Gastrocnemius medialis (tissue), 4 donors: Measurements from ENCODE around the gene DPH3. TPM values are rescaled to one million over a fixed set of nuclear protein-coding genes. Genes with fewer than 3 reads are reported as not detected.
A peak's percentile ranks its signal among the peaks of the same experiment; 100 is the strongest.

Experiments used
- ATAC-seq, 2 donors: fragments of 150-250 bp; one replicate each; pipeline ENCODE4 v1.9.1; 2016
- DNase-seq, 2 donors: peaks; one replicate each; pipeline ENCODE4 v3.0.0-alpha.2; 2019
- H3K27ac ChIP-seq, 4 donors: fragments of 200-600 bp; sonication (generic); 1 replicate in 1 of 4; 2 replicates in 3 of 4; pipeline ENCODE4 v1.5.1; 2016 to 2018; ENCODE audit warnings: mild to moderate bottlenecking in 2 of 4, moderate library complexity in 1 of 4
- H3K27me3 ChIP-seq, 3 donors: fragments of 200-600 bp; sonication (generic) in 2 of 3; 1 replicate in 1 of 3; 2 replicates in 2 of 3; pipeline versions ENCODE4 v1.5.1 to v1.6.0; 2016 to 2019; ENCODE audit warnings: mild to moderate bottlenecking in 1 of 3, moderate library complexity in 1 of 3
- H3K36me3 ChIP-seq, 2 donors: fragments of 200-600 bp; sonication (generic) in 1 of 2; one replicate each; pipeline ENCODE4 v1.5.1; 2017 to 2018
- H3K4me1 ChIP-seq, 2 donors: fragments of 200-600 bp; sonication (generic) in 1 of 2; one replicate each; pipeline ENCODE4 v1.5.1; 2016 to 2017; ENCODE audit warnings: mild to moderate bottlenecking in 2 of 2
- H3K4me3 ChIP-seq, 4 donors: fragments of 200-600 bp; sonication (generic) in 3 of 4; 1 replicate in 1 of 4; 2 replicates in 3 of 4; pipeline ENCODE4 v1.5.1; 2016 to 2019; ENCODE audit warnings: mild to moderate bottlenecking in 2 of 4
- H3K9me3 ChIP-seq, 3 donors: fragments of 200-600 bp; sonication (generic) in 2 of 3; 1 replicate in 1 of 3; 2 replicates in 2 of 3; pipeline ENCODE4 v1.5.1; 2016 to 2019
- POLR2A ChIP-seq, 2 donors: fragments of 450-650 bp; IDR thresholded peaks; one replicate each; pipeline ENCODE4 v1.6.1; 2017; ENCODE audit warnings: antibody characterized with exemption in 2 of 2, mild to moderate bottlenecking in 2 of 2, moderate library complexity in 2 of 2
- in situ Hi-C, 4 donors: fragments of 200-750 bp; cut with MboI; loops; one replicate each; pipeline versions ENCODE4 v1.15.0 to v1.8.0; 2017; ENCODE audit warnings: low sequenced_read_pairs in 4 of 4
- intact Hi-C: fragments of 100-400 bp; cut with DNase I; formaldehyde crosslinking; loops from one replicate; pipeline ENCODE4 v1.15.1; 2023; ENCODE audit warnings: low total_unique reads
- total RNA-seq, 4 donors: library from RNA; depleted of rRNA; stranded (reverse); fragments of >200 nt; gene quantifications; one replicate each; pipeline versions ENCODE4 v1.1.0 to v1.2.3, GENCODE V29; 2016
- TF ChIP-seq, protein P1 (sequence below), 5 experiments: fragments of 450-650 bp in 3 of 5; fragments of 200-600 bp in 2 of 5; sonication (generic) in 2 of 5; IDR thresholded peaks in 4 of 5; conservative IDR thresholded peaks in 1 of 5; 1 replicate in 4 of 5; 2 replicates in 1 of 5; pipeline ENCODE4 v1.5.1; 2016 to 2019; ENCODE audit warnings: antibody characterized with exemption in 5 of 5, mild to moderate bottlenecking in 3 of 5, moderate library complexity in 3 of 5

Gene DPH3
- total RNA-seq, 4 donors from 2014 or later, result 40.3 to 66.6 (median 44.2) TPM

DNA sequence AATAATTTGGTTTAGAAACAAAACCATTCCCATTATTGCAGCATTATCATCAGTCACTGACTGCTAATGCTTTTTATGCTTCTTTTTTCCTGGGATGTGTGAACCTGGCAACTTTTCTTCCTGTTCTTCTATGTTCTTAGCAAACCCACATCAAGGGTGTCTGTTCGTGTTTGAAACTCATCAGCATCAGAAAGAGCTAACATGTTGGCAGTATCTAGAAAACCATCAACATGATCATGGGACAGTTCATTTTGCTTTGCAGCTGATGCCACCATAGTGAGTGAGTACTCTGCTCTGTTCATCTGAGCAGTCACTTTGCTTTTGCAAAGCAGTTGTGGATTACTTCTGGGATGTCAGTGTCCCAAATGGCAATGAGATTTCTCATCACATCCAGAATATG lies 5.9 kb downstream of the DPH3 start:
- peaks cover 0 to 13% of the 10 kb centered on the region in 2 donors for H3K36me3 ChIP-seq
- TF ChIP-seq, protein P1, sequence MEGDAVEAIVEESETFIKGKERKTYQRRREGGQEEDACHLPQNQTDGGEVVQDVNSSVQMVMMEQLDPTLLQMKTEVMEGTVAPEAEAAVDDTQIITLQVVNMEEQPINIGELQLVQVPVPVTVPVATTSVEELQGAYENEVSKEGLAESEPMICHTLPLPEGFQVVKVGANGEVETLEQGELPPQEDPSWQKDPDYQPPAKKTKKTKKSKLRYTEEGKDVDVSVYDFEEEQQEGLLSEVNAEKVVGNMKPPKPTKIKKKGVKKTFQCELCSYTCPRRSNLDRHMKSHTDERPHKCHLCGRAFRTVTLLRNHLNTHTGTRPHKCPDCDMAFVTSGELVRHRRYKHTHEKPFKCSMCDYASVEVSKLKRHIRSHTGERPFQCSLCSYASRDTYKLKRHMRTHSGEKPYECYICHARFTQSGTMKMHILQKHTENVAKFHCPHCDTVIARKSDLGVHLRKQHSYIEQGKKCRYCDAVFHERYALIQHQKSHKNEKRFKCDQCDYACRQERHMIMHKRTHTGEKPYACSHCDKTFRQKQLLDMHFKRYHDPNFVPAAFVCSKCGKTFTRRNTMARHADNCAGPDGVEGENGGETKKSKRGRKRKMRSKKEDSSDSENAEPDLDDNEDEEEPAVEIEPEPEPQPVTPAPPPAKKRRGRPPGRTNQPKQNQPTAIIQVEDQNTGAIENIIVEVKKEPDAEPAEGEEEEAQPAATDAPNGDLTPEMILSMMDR (IDR thresholded peaks at IDR 0.05 in 4 of 5, conservative IDR thresholded peaks at IDR 0.05 in 1 of 5), result no peak
- no peak for TF ChIP-seq POLR2A (IDR thresholded peaks at IDR 0.05)
- intact Hi-C loops (no loop called here), in situ Hi-C loops (loop anchor here in 1 of 4 donors (25.0 kb wide), 1 partner anchor 647 kb away; the partner anchor contains the start of genes BTD and HACL1)
- H3K27me3 ChIP-seq, result no peaks in the 10 kb centered on the region
- no peak overlapping the region for H3K4me3 ChIP-seq
- peak overlapping the region; percentile 39 to 85 (median 68) for H3K27ac ChIP-seq
- H3K4me1 ChIP-seq, result peaks cover 43 to 45% of the 10 kb centered on the region in 2 donors
- DNase-seq (no peak), ATAC-seq (no peak)
- no peaks in the 10 kb centered on the region for H3K9me3 ChIP-seq

DNA sequence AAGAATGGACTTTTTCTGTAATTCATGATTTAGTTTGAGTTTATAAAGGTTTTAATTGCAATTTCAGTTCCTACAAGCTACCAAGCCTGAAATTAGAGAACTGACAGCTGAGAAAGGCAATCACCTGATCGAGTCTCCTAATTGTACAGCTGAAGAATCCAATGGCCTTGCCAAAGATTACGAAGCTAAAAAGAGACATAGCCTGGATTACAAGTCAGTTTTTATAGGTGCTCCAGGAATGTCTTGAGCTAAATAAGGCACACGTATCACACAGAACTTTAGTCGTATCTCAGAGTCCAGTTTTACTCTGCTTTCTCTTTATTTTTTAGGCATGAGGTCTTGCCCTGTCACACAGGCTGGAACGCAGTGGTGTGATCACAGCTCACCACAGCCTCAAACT lies 6.6 kb downstream of the DPH3 start:
- no peak for TF ChIP-seq POLR2A (IDR thresholded peaks at IDR 0.05)
- TF ChIP-seq, protein P1 (IDR thresholded peaks at IDR 0.05 in 4 of 5, conservative IDR thresholded peaks at IDR 0.05 in 1 of 5), result no peak
- Histone ChIP-seq H3K27ac (peak overlapping the region; percentile 39 to 85 (median 68)), H3K4me3 (no peak overlapping the region), H3K27me3 (no peaks in the 10 kb centered on the region), H3K9me3 (no peaks in the 10 kb centered on the region), H3K4me1 (peaks cover 44% of the 10 kb centered on the region in 2 donors), H3K36me3 (peaks cover 0 to 13% of the 10 kb centered on the region in 2 donors)
- intact Hi-C loops (no loop called here), in situ Hi-C loops (loop anchor here in 1 of 4 donors (25.0 kb wide), 1 partner anchor 646 kb away; the partner anchor contains the start of genes BTD and HACL1)
- no peak for DNase-seq
- peak in 1 of 2 donors; percentile 71 for ATAC-seq

DNA sequence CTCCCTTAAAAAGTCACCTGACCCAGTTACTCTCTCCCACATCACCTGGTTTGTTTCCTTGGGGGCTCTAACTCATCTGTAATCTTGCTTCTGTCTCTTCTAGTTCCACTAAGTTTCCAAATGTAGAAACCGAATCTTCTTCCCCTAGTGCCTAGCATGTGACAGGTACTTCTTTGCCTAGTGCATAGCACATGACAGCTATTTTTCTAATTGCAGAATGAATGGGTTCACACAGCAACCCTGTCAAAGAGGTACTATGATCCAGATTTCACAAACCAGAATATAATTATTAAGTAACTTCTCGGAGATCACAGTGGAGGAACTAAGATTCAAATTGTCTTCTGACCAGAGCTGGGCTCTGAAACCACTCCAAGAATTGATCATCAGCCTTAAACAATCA lies 7.4 kb downstream of the DPH3 start:
- ATAC-seq, result peak in 1 of 2 donors; percentile 61
- no peak overlapping the region for H3K4me3 ChIP-seq
- no peak for DNase-seq
- no peaks in the 10 kb centered on the region for H3K9me3 ChIP-seq
- peaks cover 49 to 51% of the 10 kb centered on the region in 2 donors for H3K4me1 ChIP-seq
- H3K36me3 ChIP-seq, result peaks cover 0 to 13% of the 10 kb centered on the region in 2 donors
- in situ Hi-C loops, result loop anchor here in 1 of 4 donors (25.0 kb wide), 1 partner anchor 645 kb away; the partner anchor contains the start of genes BTD and HACL1
- no peaks in the 10 kb centered on the region for H3K27me3 ChIP-seq
- H3K27ac ChIP-seq, result peak overlapping the region in 3 of 4 donors; percentile 62 to 85 (median 75)
- intact Hi-C loops, result no loop called here
- no peak for TF ChIP-seq POLR2A (IDR thresholded peaks at IDR 0.05)
- TF ChIP-seq, protein P1 (IDR thresholded peaks at IDR 0.05 in 4 of 5, conservative IDR thresholded peaks at IDR 0.05 in 1 of 5), result no peak

DNA sequence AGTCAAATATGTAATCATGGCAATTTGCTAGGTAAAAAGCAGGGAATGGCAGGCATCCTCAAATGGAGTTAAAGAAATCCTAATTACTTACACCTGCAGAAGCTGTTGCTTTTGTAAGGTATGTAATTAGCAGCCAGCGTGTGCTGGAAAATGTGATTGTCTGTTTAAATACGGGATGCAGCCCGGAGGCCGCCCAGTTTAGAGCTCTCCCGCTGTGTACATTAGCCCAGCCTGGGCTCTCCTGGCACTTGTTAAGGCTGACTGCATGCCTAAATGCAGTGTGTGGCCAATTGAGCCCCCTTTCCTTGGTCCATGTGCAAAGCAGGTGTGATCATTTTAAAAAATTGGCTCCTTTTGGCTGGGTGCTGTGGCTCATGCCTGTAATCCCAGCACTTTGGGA lies 9.0 kb downstream of the DPH3 start:
- H3K27me3 ChIP-seq, result no peaks in the 10 kb centered on the region
- intact Hi-C loops (no loop called here), in situ Hi-C loops (loop anchor here in 1 of 4 donors (25.0 kb wide), 1 partner anchor 643 kb away; the partner anchor contains the start of genes BTD and HACL1)
- H3K4me1 ChIP-seq, result peaks cover 49 to 54% of the 10 kb centered on the region in 2 donors
- no peak for ATAC-seq
- TF ChIP-seq POLR2A (IDR thresholded peaks at IDR 0.05), result no peak
- TF ChIP-seq, protein P1 (IDR thresholded peaks at IDR 0.05 in 4 of 5, conservative IDR thresholded peaks at IDR 0.05 in 1 of 5), result no peak
- H3K27ac ChIP-seq, result peak overlapping the region in 2 of 4 donors; percentile 69 to 89
- DNase-seq, result no peak
- H3K4me3 ChIP-seq, result no peak overlapping the region
- peaks cover 0 to 13% of the 10 kb centered on the region in 2 donors for H3K36me3 ChIP-seq
- no peaks in the 10 kb centered on the region for H3K9me3 ChIP-seq
